ENCODE measurements around the gene STATH. TPM values are rescaled to one million over a fixed set of nuclear protein-coding genes. Genes with fewer than 3 reads are reported as not detected.

The STATH gene
- total RNA-seq, 1 experiment from 2014 or later = not detected

- no peak overlapping the region for H3K56ac ChIP-seq (ENCODE audit: insufficient read length, low read depth, low read length)
Measured at GRCh38 chr4:70023218-70023617, 27.5 kb downstream of the STATH start.

More at GRCh38 chr4:70023218-70023617, 27.5 kb downstream of the STATH start:
- Histone ChIP-seq H2BK20ac (ENCODE audit: low read depth, low read length, poor library complexity, severe bottlenecking) (no peak overlapping the region), H2AFZ (ENCODE audit: low read length) (no peak overlapping the region), H3T11ph (ENCODE audit: low read length) (no peak overlapping the region), H3K79me2 (ENCODE audit: insufficient read depth, low read length) (no peaks in the 10 kb centered on the region), H3K23ac (ENCODE audit: insufficient read length, low read depth, low read length) (no peak overlapping the region), H3K14ac (ENCODE audit: insufficient read depth, low read length) (no peak overlapping the region), H4K91ac (ENCODE audit: insufficient read length, low read depth, low read length) (no peak overlapping the region), H2BK15ac (ENCODE audit: low read depth, low read length) (no peak overlapping the region), H2BK5ac (ENCODE audit: insufficient read length, low read length) (no peak overlapping the region), H2BK12ac (ENCODE audit: insufficient read length, low read depth, low read length) (no peak overlapping the region), H3K4me2 (ENCODE audit: insufficient read depth, insufficient read length, low read length) (no peak overlapping the region), H2AK5ac (ENCODE audit: insufficient read length, low read length) (no peak overlapping the region), H4K5ac (ENCODE audit: insufficient read length, low read depth, low read length) (no peak overlapping the region), H3K9ac (ENCODE audit: extremely low read depth, insufficient read length, low read length) (no peak overlapping the region), H3K27me3 (ENCODE audit: insufficient read depth, low read length) (no peaks in the 10 kb centered on the region), H3K27ac (ENCODE audit: insufficient read length, low read depth, low read length) (no peak overlapping the region), H3K23me2 (ENCODE audit: insufficient read length, low read depth, low read length, poor library complexity, severe bottlenecking) (no peaks in the 10 kb centered on the region), H3K4me1 (ENCODE audit: insufficient read depth, low read length) (no peaks in the 10 kb centered on the region), H4K20me1 (ENCODE audit: control insufficient read depth, insufficient read depth, insufficient read length) (no peaks in the 10 kb centered on the region), H3K4ac (ENCODE audit: low read depth, low read length) (no peak overlapping the region), H3K9me3 (ENCODE audit: control insufficient read depth, low read depth, low read length) (no peaks in the 10 kb centered on the region), H2BK120ac (ENCODE audit: low read depth, low read length, poor library complexity, severe bottlenecking) (no peak overlapping the region), H4K8ac (replicated peaks; ENCODE audit: insufficient read length, low read depth, low read length) (no peak overlapping the region), H3K18ac (ENCODE audit: insufficient read length, low read depth, low read length) (no peak overlapping the region), H3K79me1 (ENCODE audit: insufficient read depth, low read depth, low read length, poor library complexity, severe bottlenecking) (no peaks in the 10 kb centered on the region)
- Mint-ChIP-seq H3K4me3 (no peak overlapping the region), H3K36me3 (ENCODE audit: insufficient read depth in 1 of 3, low read depth in 3 of 3) (no peaks in the 10 kb centered on the region), H3K9me3 (peaks cover 0 to 3% of the 10 kb centered on the region in 2 experiments; a peak in 1 of 5 replicates), H3K4me1 (peaks cover 3 to 5% of the 10 kb centered on the region in 2 experiments), H3K27ac (no peak overlapping the region), H3K27me3 (ENCODE audit: low read depth) (no peaks in the 10 kb centered on the region)
- DNase-seq = no peak
- WGBS (ENCODE audit: extremely low coverage, insufficient read length, low lambda C conversion rate) = no CpG with 5 or more reads among the region's 2 CpGs
- TF ChIP-seq CTCF (conservative IDR thresholded peaks at IDR 0.05) = no peak
